Upper lobe of right lung (tissue), 1 donor: Measurements from ENCODE around the gene KRT20. TPM values are rescaled to one million over a fixed set of nuclear protein-coding genes. Genes with fewer than 3 reads are reported as not detected.

Source experiments
- ATAC-seq: fragments of 200-7000 bp; cut with Tn5 transposase; one replicate; pipeline ENCODE4 v1.9.1; 2020; ENCODE audit warnings: mild to moderate bottlenecking, moderate library complexity
- DNase-seq: peaks from one replicate; pipeline ENCODE4 v3.0.0-alpha.2; 2020
- H3K27ac ChIP-seq: fragments of 200-600 bp; one replicate; pipeline ENCODE4 v1.8.0; 2022
- H3K27me3 ChIP-seq: fragments of 200-600 bp; one replicate; pipeline ENCODE4 v1.8.0; 2022; ENCODE audit warnings: mild to moderate bottlenecking
- H3K36me3 ChIP-seq: fragments of 200-600 bp; one replicate; pipeline ENCODE4 v1.8.0; 2022
- H3K4me1 ChIP-seq: fragments of 200-600 bp; one replicate; pipeline ENCODE4 v1.8.0; 2022
- H3K4me3 ChIP-seq: fragments of 200-600 bp; one replicate; pipeline ENCODE4 v1.8.0; 2022; ENCODE audit warnings: mild to moderate bottlenecking
- H3K9me3 ChIP-seq: fragments of 200-600 bp; one replicate; pipeline ENCODE4 v1.8.0; 2022
- CTCF ChIP-seq: fragments of 200-600 bp; IDR thresholded peaks from one replicate; pipeline ENCODE4 v1.8.0; 2022; ENCODE audit warnings: antibody characterized with exemption
- intact Hi-C: fragments of 100-400 bp; cut with DNase I; formaldehyde crosslinking; loops from one replicate; pipeline ENCODE4 v1.11.0; 2022
- total RNA-seq: library from RNA; stranded (reverse); fragmentation: NEBNext Ultra II Directional; extraction: Animal tissue kit (Norgen Biotek cat#: 25700); gene quantifications from one replicate; pipeline ENCODE4 v1.2.1, GENCODE V29; 2021
- donor health status: DM: no; HTN: yes; CAD: no; lungs with severe emphysema.

The KRT20 gene
- total RNA-seq, 1 donor from 2014 or later = not detected

- Histone ChIP-seq H3K27me3 (peaks cover 10% of the 10 kb centered on the region), H3K36me3 (no peaks in the 10 kb centered on the region), H3K4me1 (no peaks in the 10 kb centered on the region), H3K4me3 (no peak overlapping the region), H3K27ac (no peak overlapping the region), H3K9me3 (no peaks in the 10 kb centered on the region)
- intact Hi-C loops = no loop called here
- DNase-seq = no peak
- no peak for ATAC-seq
- no peak for TF ChIP-seq CTCF
These were observed 2.0 kb downstream of the KRT20 start for GRCh38 chr17:40883031-40883430.

- H3K4me1 ChIP-seq = no peaks in the 10 kb centered on the region
- H3K36me3 ChIP-seq = no peaks in the 10 kb centered on the region
- H3K27ac ChIP-seq = no peak overlapping the region
- H3K27me3 ChIP-seq = no peaks in the 10 kb centered on the region
- DNase-seq (no peak), ATAC-seq (no peak)
- H3K4me3 ChIP-seq = no peak overlapping the region
- H3K9me3 ChIP-seq = no peaks in the 10 kb centered on the region
- intact Hi-C loops = no loop called here
- TF ChIP-seq CTCF = no peak
These were observed 6.0 kb downstream of the KRT20 start for GRCh38 chr17:40879026-40879425.

GRCh38 chr17:40878044-40878443 lies 7.0 kb downstream of the KRT20 start:
- intact Hi-C loops = no loop called here
- no peak for TF ChIP-seq CTCF
- no peaks in the 10 kb centered on the region for H3K36me3 ChIP-seq
- H3K27me3 ChIP-seq = no peaks in the 10 kb centered on the region
- DNase-seq = no peak
- no peaks in the 10 kb centered on the region for H3K4me1 ChIP-seq
- H3K27ac ChIP-seq = no peak overlapping the region
- ATAC-seq = no peak
- H3K4me3 ChIP-seq = no peak overlapping the region
- no peaks in the 10 kb centered on the region for H3K9me3 ChIP-seq

- Histone ChIP-seq H3K9me3 (no peaks in the 10 kb centered on the region), H3K27me3 (peaks cover 12% of the 10 kb centered on the region), H3K36me3 (no peaks in the 10 kb centered on the region), H3K4me1 (no peaks in the 10 kb centered on the region), H3K4me3 (no peak overlapping the region), H3K27ac (no peak overlapping the region)
- no peak for TF ChIP-seq CTCF
- no peak for DNase-seq
- no peak for ATAC-seq
- intact Hi-C loops = no loop called here
These were observed 11.2 kb downstream of the KRT20 start for GRCh38 chr17:40873801-40874200.

- TF ChIP-seq CTCF = no peak
- ATAC-seq = no peak
- intact Hi-C loops = no loop called here
These were observed 11.8 kb downstream of the KRT20 start for GRCh38 chr17:40873255-40873654.

GRCh38 chr17:40872416-40872815 lies 12.6 kb downstream of the KRT20 start:
- ATAC-seq (no peak), DNase-seq (no peak)
- no peaks in the 10 kb centered on the region for H3K9me3 ChIP-seq
- H3K4me3 ChIP-seq = no peak overlapping the region
- no peak for TF ChIP-seq CTCF
- H3K27me3 ChIP-seq = peaks cover 12% of the 10 kb centered on the region
- no peaks in the 10 kb centered on the region for H3K4me1 ChIP-seq
- H3K36me3 ChIP-seq = no peaks in the 10 kb centered on the region
- H3K27ac ChIP-seq = no peak overlapping the region
- intact Hi-C loops = no loop called here

More at GRCh38 chr17:40873255-40873654, 11.8 kb downstream of the KRT20 start:
- H3K27me3 ChIP-seq = peaks cover 12% of the 10 kb centered on the region
- no peaks in the 10 kb centered on the region for H3K9me3 ChIP-seq
- H3K36me3 ChIP-seq = no peaks in the 10 kb centered on the region
- H3K4me1 ChIP-seq = no peaks in the 10 kb centered on the region
- H3K4me3 ChIP-seq = no peak overlapping the region
- H3K27ac ChIP-seq = no peak overlapping the region
- DNase-seq = no peak
